ENCODE measurements around the gene ETHE1.

- TF ChIP-seq RAD21 (IDR thresholded peaks at IDR 0.05) (no peak), GABPA (IDR thresholded peaks at IDR 0.05 in 1 of 2, conservative IDR thresholded peaks at IDR 0.05 in 1 of 2) (no peak), CTCF (IDR thresholded peaks at IDR 0.05; ENCODE audit: low read depth, low read length, missing input control) (no peak), MAX (IDR thresholded peaks at IDR 0.05) (no peak), JUND (IDR thresholded peaks at IDR 0.05) (no peak), TAF1 (conservative IDR thresholded peaks at IDR 0.05) (no peak), EGR1 (IDR thresholded peaks at IDR 0.05; ENCODE audit: low read depth in 2 of 2) (no peak), ZBTB33 (IDR thresholded peaks at IDR 0.05) (no peak), REST (IDR thresholded peaks at IDR 0.05) (no peak), SP1 (IDR thresholded peaks at IDR 0.05) (no peak)
Observed at GRCh38 chr19:43498233-43498842, 28.7 kb downstream of the ETHE1 start.

Data from liver (tissue), 3 donors.